HEK293 (cell line): Measurements from ENCODE around the gene RIPK1.

Experiments used
- CTCF ChIA-PET: fragments of 350-600 bp; formaldehyde crosslinking; extraction: SDS; loops from one replicate; lab custom pipeline; 2021; ENCODE audit warnings: antibody characterized with exemption; lab: Yijun Ruan, JAX
- POLR2A ChIA-PET: fragments of 300-600 bp; formaldehyde crosslinking; extraction: SDS; loops from one replicate; lab custom pipeline; 2020; ENCODE audit warnings: antibody characterized with exemption, inconsistent platforms; lab: Yijun Ruan, JAX
- H3K27ac ChIP-seq: fragments of 200-500 bp; sonication (Bioruptor generic); 2 replicates; pipeline ENCODE4 v1.5.1; 2014; ENCODE audit warnings: low read depth, low read length, control low read depth, inconsistent platforms; ENCODE audit errors: extremely low read depth
- H3K36me3 ChIP-seq, 2 experiments: fragments of 200-500 bp in 1 of 2; sonication (Bioruptor generic) in 1 of 2; 1 replicate in 1 of 2; 2 replicates in 1 of 2; pipeline ENCODE4 v1.5.1; 2014 to 2017; ENCODE audit warnings: inconsistent platforms in 2 of 2, low read length in 2 of 2; ENCODE audit not compliant: control insufficient read depth in 2 of 2, insufficient read depth in 1 of 2
- H3K4me1 ChIP-seq: fragments of 200-500 bp; sonication (Bioruptor generic); 2 replicates; pipeline ENCODE4 v1.5.1; 2014; ENCODE audit warnings: mild to moderate bottlenecking, low read length, inconsistent platforms; ENCODE audit not compliant: control insufficient read depth, insufficient read depth
- H3K4me3 ChIP-seq: 2 replicates; pipeline ENCODE4 v1.5.1; 2011; ENCODE audit warnings: low read depth, mild to moderate bottlenecking, control low read depth, low read length, moderate library complexity
- H3K9me3 ChIP-seq: fragments of 200-500 bp; sonication (Bioruptor generic); 2 replicates; pipeline ENCODE4 v1.5.1; 2014; ENCODE audit warnings: low read depth, low read length, inconsistent platforms; ENCODE audit not compliant: control insufficient read depth, insufficient read depth
- HOXA7 ChIP-seq: sonication (generic); formaldehyde crosslinking; IDR thresholded peaks from 2 replicates; pipeline ENCODE4 v1.8.1; 2022; ENCODE audit warnings: missing genetic modification reagents, borderline replicate concordance
- INSM2 ChIP-seq: fragments of 450-650 bp; formaldehyde crosslinking; IDR thresholded peaks from 2 replicates; pipeline ENCODE4 v1.5.1; 2016; ENCODE audit warnings: missing biosample characterization, missing genetic modification characterization
- MZF1 ChIP-seq: fragments of 450-650 bp; formaldehyde crosslinking; IDR thresholded peaks from 2 replicates; pipeline ENCODE4 v1.5.1; 2017; ENCODE audit warnings: missing biosample characterization, missing genetic modification characterization, borderline replicate concordance
- OVOL3 ChIP-seq: fragments of 450-650 bp; formaldehyde crosslinking; IDR thresholded peaks from 2 replicates; pipeline ENCODE4 v1.5.1; 2016; ENCODE audit warnings: missing biosample characterization, missing genetic modification characterization
- SALL2 ChIP-seq: fragments of 450-650 bp; formaldehyde crosslinking; IDR thresholded peaks from 2 replicates; pipeline ENCODE4 v1.5.0; 2017; ENCODE audit warnings: missing biosample characterization, mild to moderate bottlenecking, missing genetic modification characterization, borderline replicate concordance
- WT1 ChIP-seq: fragments of 450-650 bp; formaldehyde crosslinking; IDR thresholded peaks from 2 replicates; pipeline ENCODE4 v1.5.1; 2016; ENCODE audit warnings: missing biosample characterization, missing genetic modification characterization
- ZBTB48 ChIP-seq: fragments of 450-650 bp; formaldehyde crosslinking; IDR thresholded peaks from 2 replicates; pipeline ENCODE4 v1.5.1; 2016; ENCODE audit warnings: missing biosample characterization, missing genetic modification characterization
- ZFHX2 ChIP-seq: fragments of 450-650 bp; formaldehyde crosslinking; conservative IDR thresholded peaks from 2 replicates; pipeline ENCODE4 v1.5.1; 2016; ENCODE audit warnings: missing biosample characterization, missing genetic modification characterization
- ZNF138 ChIP-seq: fragments of 450-650 bp; formaldehyde crosslinking; IDR thresholded peaks from 2 replicates; pipeline ENCODE4 v1.5.1; 2016; ENCODE audit warnings: missing biosample characterization, missing genetic modification characterization, borderline replicate concordance
- ZNF146 ChIP-seq: fragments of 450-650 bp; formaldehyde crosslinking; IDR thresholded peaks from 2 replicates; pipeline ENCODE4 v1.5.1; 2016; ENCODE audit warnings: missing biosample characterization, missing genetic modification characterization
- ZNF2 ChIP-seq: fragments of 450-650 bp; formaldehyde crosslinking; IDR thresholded peaks from 2 replicates; pipeline ENCODE4 v1.5.1; 2016; ENCODE audit warnings: missing biosample characterization, missing genetic modification characterization
- ZNF214 ChIP-seq: fragments of 450-650 bp; formaldehyde crosslinking; IDR thresholded peaks from 2 replicates; pipeline ENCODE4 v1.5.1; 2017; ENCODE audit warnings: missing biosample characterization, mild to moderate bottlenecking, missing genetic modification characterization, borderline replicate concordance
- ZNF302 ChIP-seq: fragments of 450-650 bp; formaldehyde crosslinking; IDR thresholded peaks from 2 replicates; pipeline ENCODE4 v1.5.1; 2016; ENCODE audit warnings: missing biosample characterization, missing genetic modification characterization, low read depth
- ZNF404 ChIP-seq: fragments of 450-650 bp; formaldehyde crosslinking; IDR thresholded peaks from 2 replicates; pipeline ENCODE4 v1.5.1; 2017; ENCODE audit warnings: missing biosample characterization, missing genetic modification characterization
- ZNF473 ChIP-seq: fragments of 450-650 bp; formaldehyde crosslinking; IDR thresholded peaks from 2 replicates; pipeline ENCODE4 v1.5.1; 2017; ENCODE audit warnings: missing biosample characterization, missing genetic modification characterization
- ZNF510 ChIP-seq: fragments of 450-650 bp; formaldehyde crosslinking; IDR thresholded peaks from 2 replicates; pipeline ENCODE4 v1.5.1; 2018; ENCODE audit warnings: mild to moderate bottlenecking, missing genetic modification characterization, missing biosample characterization; ENCODE audit not compliant: insufficient replicate concordance
- ZNF530 ChIP-seq: fragments of 450-650 bp; formaldehyde crosslinking; IDR thresholded peaks from 2 replicates; pipeline ENCODE4 v1.5.1; 2016; ENCODE audit warnings: low read depth, missing biosample characterization, missing genetic modification characterization
- ZNF544 ChIP-seq: fragments of 450-650 bp; formaldehyde crosslinking; IDR thresholded peaks from 2 replicates; pipeline ENCODE4 v1.5.0; 2017; ENCODE audit warnings: missing biosample characterization, missing genetic modification characterization
- ZNF596 ChIP-seq: fragments of 450-650 bp; IDR thresholded peaks from 2 replicates; pipeline ENCODE4 v1.5.0; 2018; ENCODE audit warnings: missing biosample characterization, mild to moderate bottlenecking, missing genetic modification characterization, moderate library complexity
- ZNF600 ChIP-seq: fragments of 450-650 bp; formaldehyde crosslinking; IDR thresholded peaks from 2 replicates; pipeline ENCODE4 v1.5.1; 2016; ENCODE audit warnings: missing biosample characterization, missing genetic modification characterization
- ZNF623 ChIP-seq: fragments of 450-650 bp; formaldehyde crosslinking; IDR thresholded peaks from 2 replicates; pipeline ENCODE4 v1.5.1; 2016; ENCODE audit warnings: missing biosample characterization, missing genetic modification characterization
- ZNF624 ChIP-seq: fragments of 450-650 bp; formaldehyde crosslinking; IDR thresholded peaks from 2 replicates; pipeline ENCODE4 v1.5.1; 2017; ENCODE audit warnings: missing biosample characterization, missing genetic modification characterization
- ZNF626 ChIP-seq: fragments of 450-650 bp; sonication (Bioruptor Pico); formaldehyde crosslinking; IDR thresholded peaks from 2 replicates; pipeline ENCODE4 v1.5.1; 2018; ENCODE audit warnings: missing biosample characterization, missing genetic modification characterization, inconsistent platforms
- ZNF701 ChIP-seq: fragments of 450-650 bp; formaldehyde crosslinking; IDR thresholded peaks from 2 replicates; pipeline ENCODE4 v1.5.1; 2016; ENCODE audit warnings: missing biosample characterization, missing genetic modification characterization
- ZNF777 ChIP-seq: fragments of 450-650 bp; formaldehyde crosslinking; IDR thresholded peaks from 2 replicates; pipeline ENCODE4 v1.5.1; 2017; ENCODE audit warnings: missing biosample characterization, missing genetic modification characterization, borderline replicate concordance
- ZSCAN16 ChIP-seq: fragments of 450-650 bp; formaldehyde crosslinking; IDR thresholded peaks from 2 replicates; pipeline ENCODE4 v1.5.1; 2016; ENCODE audit warnings: missing biosample characterization, missing genetic modification characterization
- ZXDB ChIP-seq: fragments of 450-650 bp; formaldehyde crosslinking; IDR thresholded peaks from 2 replicates; pipeline ENCODE4 v1.5.1; 2016; ENCODE audit warnings: missing biosample characterization, missing genetic modification characterization
- TF ChIP-seq, protein P1 (sequence below): fragments of 450-650 bp; formaldehyde crosslinking; IDR thresholded peaks from 2 replicates; pipeline ENCODE4 v1.5.1; 2016; ENCODE audit warnings: missing biosample characterization, missing genetic modification characterization, borderline replicate concordance
- TF ChIP-seq, protein P2 (sequence below): fragments of 450-650 bp; formaldehyde crosslinking; IDR thresholded peaks from 2 replicates; pipeline ENCODE4 v1.5.1; 2016; ENCODE audit warnings: missing biosample characterization, missing genetic modification characterization

RIPK1 gene

GRCh38 chr6:3032986-3033385, 35.3 kb upstream of the RIPK1 start:
- Histone ChIP-seq H3K4me1 (no peaks in the 10 kb centered on the region; the same call in 1 of the 2 replicates), H3K36me3 (no peaks in the 10 kb centered on the region), H3K9me3 (no peaks in the 10 kb centered on the region), H3K4me3 (no peak overlapping the region), H3K27ac (no peak overlapping the region)
- CTCF ChIA-PET, result interaction anchor here (0.6 kb wide), 1 partner anchor 94 kb away, joined by 3 read pairs; no protein-coding TSS in a partner anchor
- TF ChIP-seq ZSCAN16 (tag by site-specific recombination) (no peak), WT1 (no peak), ZBTB48 (tag by site-specific recombination) (no peak), HOXA7 (CRISPR knock-in tag) (no peak), ZNF510 (no peak), ZNF138 (tag by site-specific recombination) (no peak), ZNF2 (tag by site-specific recombination) (no peak), ZFHX2 (tag by site-specific recombination) (no peak), ZNF302 (tag by site-specific recombination) (no peak)
- POLR2A ChIA-PET, result no interaction called here

DNA sequence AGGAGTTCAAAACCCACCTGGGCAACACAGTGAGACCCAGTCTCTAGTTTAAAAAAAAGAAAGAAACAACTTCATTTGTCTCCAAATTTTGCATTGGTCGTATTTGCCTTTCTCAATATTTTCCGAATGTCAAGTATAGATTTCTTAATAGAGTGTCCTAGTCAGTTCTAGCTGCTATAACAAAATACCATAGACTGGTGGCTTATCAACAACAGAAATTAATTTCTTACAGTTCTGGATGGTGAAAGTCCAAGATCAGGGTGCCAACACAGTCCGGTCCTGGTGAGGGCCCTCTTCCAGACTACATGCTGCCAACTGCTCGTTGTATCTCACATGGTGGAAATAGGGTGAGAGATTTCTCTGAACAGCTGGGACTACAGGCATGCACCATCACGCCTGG, 34.6 kb upstream of the RIPK1 start:
- Histone ChIP-seq H3K27ac (no peak overlapping the region), H3K4me1 (no peaks in the 10 kb centered on the region; the same call in 1 of the 2 replicates), H3K4me3 (no peak overlapping the region), H3K9me3 (no peaks in the 10 kb centered on the region), H3K36me3 (no peaks in the 10 kb centered on the region)
- TF ChIP-seq ZNF777, result no peak
- TF ChIP-seq, protein P1, sequence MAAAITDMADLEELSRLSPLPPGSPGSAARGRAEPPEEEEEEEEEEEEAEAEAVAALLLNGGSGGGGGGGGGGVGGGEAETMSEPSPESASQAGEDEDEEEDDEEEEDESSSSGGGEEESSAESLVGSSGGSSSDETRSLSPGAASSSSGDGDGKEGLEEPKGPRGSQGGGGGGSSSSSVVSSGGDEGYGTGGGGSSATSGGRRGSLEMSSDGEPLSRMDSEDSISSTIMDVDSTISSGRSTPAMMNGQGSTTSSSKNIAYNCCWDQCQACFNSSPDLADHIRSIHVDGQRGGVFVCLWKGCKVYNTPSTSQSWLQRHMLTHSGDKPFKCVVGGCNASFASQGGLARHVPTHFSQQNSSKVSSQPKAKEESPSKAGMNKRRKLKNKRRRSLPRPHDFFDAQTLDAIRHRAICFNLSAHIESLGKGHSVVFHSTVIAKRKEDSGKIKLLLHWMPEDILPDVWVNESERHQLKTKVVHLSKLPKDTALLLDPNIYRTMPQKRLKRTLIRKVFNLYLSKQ (tag by site-specific recombination), result no peak
- TF ChIP-seq ZNF530 (tag by site-specific recombination), result no peak
- TF ChIP-seq ZNF596 (tag by site-specific recombination), result no peak
- no peak for TF ChIP-seq SALL2 (tag by site-specific recombination)
- TF ChIP-seq ZNF214 (tag by site-specific recombination), result no peak
- TF ChIP-seq ZNF623 (tag by site-specific recombination), result no peak
- TF ChIP-seq, protein P2, sequence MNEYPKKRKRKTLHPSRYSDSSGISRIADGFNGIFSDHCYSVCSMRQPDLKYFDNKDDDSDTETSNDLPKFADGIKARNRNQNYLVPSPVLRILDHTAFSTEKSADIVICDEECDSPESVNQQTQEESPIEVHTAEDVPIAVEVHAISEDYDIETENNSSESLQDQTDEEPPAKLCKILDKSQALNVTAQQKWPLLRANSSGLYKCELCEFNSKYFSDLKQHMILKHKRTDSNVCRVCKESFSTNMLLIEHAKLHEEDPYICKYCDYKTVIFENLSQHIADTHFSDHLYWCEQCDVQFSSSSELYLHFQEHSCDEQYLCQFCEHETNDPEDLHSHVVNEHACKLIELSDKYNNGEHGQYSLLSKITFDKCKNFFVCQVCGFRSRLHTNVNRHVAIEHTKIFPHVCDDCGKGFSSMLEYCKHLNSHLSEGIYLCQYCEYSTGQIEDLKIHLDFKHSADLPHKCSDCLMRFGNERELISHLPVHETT (tag by site-specific recombination), result no peak
- no peak for TF ChIP-seq MZF1 (tag by site-specific recombination)
- TF ChIP-seq ZNF473 (tag by site-specific recombination), result no peak
- no peak for TF ChIP-seq ZNF600 (tag by site-specific recombination)
- no peak for TF ChIP-seq ZXDB (tag by site-specific recombination)
- TF ChIP-seq ZNF404 (tag by site-specific recombination), result no peak
- POLR2A ChIA-PET, result no interaction called here
- CTCF ChIA-PET, result no interaction called here

DNA sequence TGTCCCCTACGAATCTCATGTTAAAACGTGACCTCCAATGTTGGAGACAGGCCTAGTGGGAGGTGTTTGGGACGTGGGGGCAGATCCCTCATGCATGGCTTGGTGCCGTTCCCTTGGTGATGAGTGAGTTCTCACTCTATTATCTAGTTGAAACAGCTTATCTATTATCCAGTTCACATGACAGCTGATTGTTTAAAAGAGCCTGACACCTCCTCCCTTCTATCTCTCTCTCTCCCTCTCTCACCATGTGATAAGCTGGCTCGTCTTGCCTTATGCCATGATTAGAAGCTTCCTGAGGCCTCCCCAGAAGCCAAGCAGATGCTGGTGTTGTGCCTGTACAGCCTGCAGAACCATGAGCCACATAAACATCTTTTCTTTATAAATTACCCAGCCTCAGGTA, 32.9 kb upstream of the RIPK1 start:
- POLR2A ChIA-PET, result no interaction called here
- CTCF ChIA-PET, result interaction anchor here (1.0 to 1.3 kb wide), 3 partner anchors 10 to 101 kb away, joined by 3 to 4 read pairs (median 3); no protein-coding TSS in a partner anchor
- no peaks in the 10 kb centered on the region for H3K36me3 ChIP-seq
- H3K27ac ChIP-seq, result no peak overlapping the region
- H3K4me3 ChIP-seq, result no peak overlapping the region
- no peaks in the 10 kb centered on the region for H3K9me3 ChIP-seq
- peaks cover 9% of the 10 kb centered on the region for H3K4me1 ChIP-seq
- TF ChIP-seq ZNF544 (tag by site-specific recombination) (no peak), ZNF624 (tag by site-specific recombination) (no peak), ZNF626 (no peak), ZNF530 (tag by site-specific recombination) (no peak), ZNF701 (tag by site-specific recombination) (no peak), OVOL3 (tag by site-specific recombination) (no peak), ZNF146 (no peak), INSM2 (no peak)
